Hepatic stellate cell (primary cell): ENCODE measurements around the gene GNG4.
"Not testable (repeated sequence)": the region's sequence is repeated elsewhere in the genome, so short reads cannot be mapped to it uniquely, and the experiment has no call there.

Experiments used
- DNase-seq: peaks from one replicate; pipeline ENCODE4 v3.0.0; 2011; ENCODE audit warnings: low spot score

The GNG4 gene

GRCh38 chr1:235582130-235582529 lies 67.5 kb downstream of the GNG4 start:
- DNase-seq, result no peak

GRCh38 chr1:235579891-235580290 lies 69.7 kb downstream of the GNG4 start:
- DNase-seq, result no peak

GRCh38 chr1:235575597-235575996 lies 74.0 kb downstream of the GNG4 start:
- no peak for DNase-seq

GRCh38 chr1:235573880-235574279 lies 75.7 kb downstream of the GNG4 start:
- DNase-seq, result no peak

GRCh38 chr1:235572971-235573370 lies 76.6 kb downstream of the GNG4 start:
- not testable (repeated sequence) for DNase-seq

- DNase-seq, result no peak
Observed at GRCh38 chr1:235571482-235571881, 78.1 kb downstream of the GNG4 start.

GRCh38 chr1:235567812-235568503 lies 81.6 kb downstream of the GNG4 start:
- DNase-seq, result no peak

- no peak for DNase-seq
Observed at GRCh38 chr1:235566084-235566483, 83.5 kb downstream of the GNG4 start.

GRCh38 chr1:235563513-235564061 lies 86.0 kb downstream of the GNG4 start:
- DNase-seq, result no peak

GRCh38 chr1:235562589-235562988 lies 87.0 kb downstream of the GNG4 start:
- DNase-seq, result no peak

GRCh38 chr1:235558621-235559169 lies 90.9 kb downstream of the GNG4 start:
- no peak for DNase-seq

- no peak for DNase-seq
Observed at GRCh38 chr1:235557495-235557894, 92.1 kb downstream of the GNG4 start.

GRCh38 chr1:235556807-235557206 lies 92.8 kb downstream of the GNG4 start:
- DNase-seq, result no peak

- DNase-seq, result no peak
Observed at GRCh38 chr1:235553112-235553551, 96.5 kb downstream of the GNG4 start.

- DNase-seq, result no peak
Observed at GRCh38 chr1:235552146-235552716, 97.4 kb downstream of the GNG4 start.

GRCh38 chr1:235549351-235550139 lies 100.0 kb downstream of the GNG4 start:
- DNase-seq, result no peak

GRCh38 chr1:235546369-235547155 lies 103.0 kb downstream of the GNG4 start:
- DNase-seq, result not testable (repeated sequence)

GRCh38 chr1:235545292-235545930 lies 104.2 kb downstream of the GNG4 start:
- DNase-seq, result no peak

- not testable (repeated sequence) for DNase-seq
Observed at GRCh38 chr1:235542845-235543244, 106.7 kb downstream of the GNG4 start.

- DNase-seq, result no peak
Observed at GRCh38 chr1:235533476-235534168, 116.0 kb downstream of the GNG4 start.

GRCh38 chr1:235532360-235532759 lies 117.2 kb downstream of the GNG4 start:
- DNase-seq, result peak; percentile 48
